CD4-positive, alpha-beta T cell (primary cell): ENCODE measurements around the gene TNS1. TPM values are rescaled to one million over a fixed set of nuclear protein-coding genes. Genes with fewer than 3 reads are reported as not detected.
A peak's percentile ranks its signal among the peaks of the same experiment; 100 is the strongest.

Experiments
- ATAC-seq: fragments of 200-7000 bp; cut with Tn5 transposase; one replicate; pipeline ENCODE4 v1.10.0; 2022; ENCODE audit warnings: mild to moderate bottlenecking; ENCODE audit not compliant: poor library complexity
- CTCF ChIA-PET: fragments of 350-600 bp; sonication (Branson Sonifier 250); formaldehyde crosslinking; loops from one replicate; lab custom pipeline; 2021; ENCODE audit warnings: antibody characterized with exemption, inconsistent platforms; lab: Charles Lee
- POLR2A ChIA-PET: fragments of 350-600 bp; sonication (Branson Sonifier 250); formaldehyde crosslinking; loops from one replicate; lab custom pipeline; 2021; ENCODE audit warnings: antibody characterized with exemption, inconsistent platforms; lab: Charles Lee
- DNase-seq, 14 experiments: peaks; one replicate each; pipeline ENCODE4 v3.0.0-alpha.2; 2013 to 2020; ENCODE audit warnings: mixed read lengths in 2 of 14
- H3K27ac ChIP-seq, 2 donors: one replicate each; pipeline versions ENCODE4 v1.5.1 to v1.7.0; 2013; ENCODE audit warnings: low read length in 2 of 2, low read depth in 1 of 2, mild to moderate bottlenecking in 1 of 2
- H3K27me3 ChIP-seq, 2 experiments: 1 replicate in 1 of 2; 2 replicates in 1 of 2; pipeline versions ENCODE4 v1.6.1 to v1.7.0; 2013; ENCODE audit warnings: low read length in 2 of 2, control low read depth in 1 of 2, mild to moderate bottlenecking in 1 of 2, moderate library complexity in 1 of 2; ENCODE audit not compliant: insufficient read depth in 2 of 2, control insufficient read depth in 1 of 2
- H3K36me3 ChIP-seq: one replicate; pipeline ENCODE4 v1.6.1; 2013; ENCODE audit warnings: low read length, control low read depth; ENCODE audit not compliant: insufficient read depth
- H3K4me1 ChIP-seq: one replicate; pipeline ENCODE4 v1.6.1; 2013; ENCODE audit warnings: low read length, control low read depth; ENCODE audit not compliant: insufficient read depth
- H3K4me3 ChIP-seq: one replicate; pipeline ENCODE4 v1.5.1; 2013; ENCODE audit warnings: mild to moderate bottlenecking, low read length, moderate library complexity
- H3K9me3 ChIP-seq, 2 experiments: 1 replicate in 1 of 2; 2 replicates in 1 of 2; pipeline versions ENCODE4 v1.6.1 to v1.7.0; 2013; ENCODE audit warnings: low read length in 2 of 2, mild to moderate bottlenecking in 2 of 2, control low read depth in 1 of 2, moderate library complexity in 1 of 2; ENCODE audit not compliant: control insufficient read depth in 1 of 2, insufficient read depth in 1 of 2
- H3K27ac Mint-ChIP-seq: one replicate; pipeline ENCODE4 v1.8.0; 2020; ENCODE audit warnings: mixed read lengths
- H3K27me3 Mint-ChIP-seq: one replicate; pipeline ENCODE4 v1.8.0; 2021; ENCODE audit warnings: mixed read lengths
- H3K36me3 Mint-ChIP-seq: one replicate; pipeline ENCODE4 v1.8.0; 2021; ENCODE audit warnings: low read depth, mixed read lengths
- H3K4me1 Mint-ChIP-seq: one replicate; pipeline ENCODE4 v1.8.0; 2021; ENCODE audit warnings: low read depth, mixed read lengths
- H3K4me3 Mint-ChIP-seq: one replicate; pipeline ENCODE4 v1.8.0; 2020; ENCODE audit warnings: mild to moderate bottlenecking, mixed read lengths
- H3K9me3 Mint-ChIP-seq: one replicate; pipeline ENCODE4 v1.8.0; 2020; ENCODE audit warnings: mixed read lengths
- intact Hi-C, 2 experiments: fragments of 100-400 bp; cut with DNase I in 1 of 2; cut with micrococcal nuclease in 1 of 2; formaldehyde crosslinking; loops; one replicate each; pipeline versions ENCODE4 v1.15.1 to v1.9.0; 2023 to 2025; cut with DNase I, micrococcal nuclease
- total RNA-seq, 174 experiments: library from RNA in 2 of 174; stranded (reverse) in 2 of 174; gene quantifications; one replicate each; pipeline ENCODE4 v1.2.3 and lab custom pipeline; 2021 to 2026
- TF ChIP-seq, protein P1 (sequence below): fragments of 200-600 bp; IDR thresholded peaks from one replicate; pipeline ENCODE4 v1.8.0; 2022; ENCODE audit warnings: antibody characterized with exemption, mild to moderate bottlenecking

The TNS1 gene
- total RNA-seq, 2 experiments from 2014 or later: 0.25 to 0.34 TPM

GRCh38 chr2:217901835-217902378 is 100.9 kb downstream of the TNS1 start:
- POLR2A ChIA-PET: no interaction called here
- H3K27me3 ChIP-seq: peaks cover 4 to 17% of the 10 kb centered on the region in 2 experiments
- intact Hi-C loops: no loop called here
- DNase-seq (peak in 2 of 14 experiments; percentile 35 to 55), ATAC-seq (no peak)
- H3K27ac ChIP-seq: no peak overlapping the region
- H3K4me3 ChIP-seq: no peak overlapping the region
- Mint-ChIP-seq H3K27me3 (peaks cover 18% of the 10 kb centered on the region), H3K36me3 (no peaks in the 10 kb centered on the region), H3K4me3 (no peak overlapping the region), H3K9me3 (no peaks in the 10 kb centered on the region), H3K27ac (no peak overlapping the region), H3K4me1 (no peaks in the 10 kb centered on the region)
- TF ChIP-seq, protein P1, sequence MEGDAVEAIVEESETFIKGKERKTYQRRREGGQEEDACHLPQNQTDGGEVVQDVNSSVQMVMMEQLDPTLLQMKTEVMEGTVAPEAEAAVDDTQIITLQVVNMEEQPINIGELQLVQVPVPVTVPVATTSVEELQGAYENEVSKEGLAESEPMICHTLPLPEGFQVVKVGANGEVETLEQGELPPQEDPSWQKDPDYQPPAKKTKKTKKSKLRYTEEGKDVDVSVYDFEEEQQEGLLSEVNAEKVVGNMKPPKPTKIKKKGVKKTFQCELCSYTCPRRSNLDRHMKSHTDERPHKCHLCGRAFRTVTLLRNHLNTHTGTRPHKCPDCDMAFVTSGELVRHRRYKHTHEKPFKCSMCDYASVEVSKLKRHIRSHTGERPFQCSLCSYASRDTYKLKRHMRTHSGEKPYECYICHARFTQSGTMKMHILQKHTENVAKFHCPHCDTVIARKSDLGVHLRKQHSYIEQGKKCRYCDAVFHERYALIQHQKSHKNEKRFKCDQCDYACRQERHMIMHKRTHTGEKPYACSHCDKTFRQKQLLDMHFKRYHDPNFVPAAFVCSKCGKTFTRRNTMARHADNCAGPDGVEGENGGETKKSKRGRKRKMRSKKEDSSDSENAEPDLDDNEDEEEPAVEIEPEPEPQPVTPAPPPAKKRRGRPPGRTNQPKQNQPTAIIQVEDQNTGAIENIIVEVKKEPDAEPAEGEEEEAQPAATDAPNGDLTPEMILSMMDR: no peak
- CTCF ChIA-PET: no interaction called here
- no peaks in the 10 kb centered on the region for H3K4me1 ChIP-seq
- H3K36me3 ChIP-seq: no peaks in the 10 kb centered on the region
- peaks cover 0 to 6% of the 10 kb centered on the region in 2 experiments for H3K9me3 ChIP-seq

DNA sequence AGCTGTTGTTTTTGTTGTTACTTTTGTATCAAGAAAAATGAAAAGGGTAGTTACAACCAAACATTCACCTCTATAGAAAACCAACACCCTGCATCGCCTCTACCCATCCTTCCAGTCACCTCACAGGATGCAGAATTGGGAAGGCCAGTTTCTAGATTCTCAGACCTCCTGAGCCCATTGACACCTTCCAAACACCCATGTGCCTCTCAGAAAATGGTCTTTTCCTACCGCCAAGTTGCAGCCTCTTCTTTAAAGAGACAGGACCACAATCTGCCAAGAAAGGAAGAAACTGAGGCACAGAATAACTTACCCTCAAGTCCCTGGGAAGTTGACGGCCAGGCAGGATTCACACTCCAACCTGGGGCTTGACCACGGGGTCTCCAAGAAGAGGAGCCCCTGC is 101.4 kb downstream of the TNS1 start:
- Mint-ChIP-seq H3K36me3 (no peaks in the 10 kb centered on the region), H3K27me3 (peaks cover 12% of the 10 kb centered on the region), H3K27ac (no peak overlapping the region), H3K4me1 (no peaks in the 10 kb centered on the region), H3K9me3 (no peaks in the 10 kb centered on the region), H3K4me3 (no peak overlapping the region)
- H3K4me3 ChIP-seq: no peak overlapping the region
- TF ChIP-seq, protein P1: no peak
- ChIA-PET CTCF (no interaction called here), POLR2A (no interaction called here)
- H3K9me3 ChIP-seq: peaks cover 0 to 6% of the 10 kb centered on the region in 2 experiments
- no peak overlapping the region for H3K27ac ChIP-seq
- H3K27me3 ChIP-seq: peaks cover 4 to 16% of the 10 kb centered on the region in 2 experiments
- ATAC-seq (no peak), DNase-seq (no peak)
- no peaks in the 10 kb centered on the region for H3K4me1 ChIP-seq
- H3K36me3 ChIP-seq: no peaks in the 10 kb centered on the region
- intact Hi-C loops: no loop called here

DNA sequence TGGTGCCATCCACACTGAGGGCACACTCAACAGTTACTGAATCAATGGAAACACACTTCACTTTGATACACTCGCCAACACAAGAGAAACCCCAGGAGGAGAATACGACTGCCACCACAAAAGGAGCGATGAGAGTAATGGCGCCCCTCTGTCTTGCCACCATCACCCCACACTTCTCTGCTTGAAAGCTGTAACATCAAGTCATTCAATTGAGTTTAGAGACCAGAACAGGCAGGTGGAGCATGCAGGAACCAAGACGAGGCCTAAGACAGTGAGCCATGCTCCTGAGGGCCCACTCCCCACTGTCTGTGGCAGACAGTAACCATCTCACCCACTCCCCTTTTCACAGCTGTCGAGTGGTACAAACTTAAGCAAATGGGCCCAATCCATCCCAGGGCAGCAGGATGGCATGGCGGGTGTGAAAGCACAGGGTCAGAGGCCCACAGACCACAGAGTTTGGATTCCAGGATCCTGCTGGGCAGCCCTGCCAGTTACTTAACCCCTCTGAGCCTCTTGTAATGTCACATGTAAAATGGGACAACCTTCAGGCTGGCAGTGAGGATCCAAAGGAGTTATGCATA is 101.9 kb downstream of the TNS1 start:
- DNase-seq (no peak), ATAC-seq (no peak)
- Mint-ChIP-seq H3K27me3 (peaks cover 7% of the 10 kb centered on the region), H3K4me3 (no peak overlapping the region), H3K36me3 (no peaks in the 10 kb centered on the region), H3K27ac (no peak overlapping the region), H3K4me1 (no peaks in the 10 kb centered on the region), H3K9me3 (no peaks in the 10 kb centered on the region)
- H3K4me3 ChIP-seq: no peak overlapping the region
- intact Hi-C loops: no loop called here
- H3K27ac ChIP-seq: no peak overlapping the region
- peaks cover 4 to 15% of the 10 kb centered on the region in 2 experiments for H3K27me3 ChIP-seq
- H3K36me3 ChIP-seq: no peaks in the 10 kb centered on the region
- ChIA-PET CTCF (no interaction called here), POLR2A (no interaction called here)
- H3K4me1 ChIP-seq: no peaks in the 10 kb centered on the region
- TF ChIP-seq, protein P1: no peak
- peaks cover 0 to 6% of the 10 kb centered on the region in 2 experiments for H3K9me3 ChIP-seq
